OCI-M2 (cell line): ENCODE measurements around the gene DSCAML1.
"Not testable (repeated sequence)": the region's sequence is repeated elsewhere in the genome, so short reads cannot be mapped to it uniquely, and the experiment has no call there.

ENCODE experiments used
- DNase-seq: peaks from one replicate; lab custom pipeline; 2025; ENCODE audit not compliant: unreplicated experiment; lab: John Stamatoyannopoulos, UW

The DSCAML1 gene

GRCh38 chr11:117820071-117820470 is 23.1 kb upstream of the DSCAML1 start:
- no peak for DNase-seq

- no peak for DNase-seq
These were observed 22.4 kb upstream of the DSCAML1 start for GRCh38 chr11:117819096-117820040.

GRCh38 chr11:117818041-117818873 is 21.2 kb upstream of the DSCAML1 start:
- no peak for DNase-seq

GRCh38 chr11:117817368-117818040 is 20.5 kb upstream of the DSCAML1 start:
- peak; percentile 6 for DNase-seq

GRCh38 chr11:117816846-117817367 is 19.9 kb upstream of the DSCAML1 start:
- no peak for DNase-seq

GRCh38 chr11:117816151-117816741 is 19.2 kb upstream of the DSCAML1 start:
- no peak for DNase-seq

- no peak for DNase-seq
These were observed 18.3 kb upstream of the DSCAML1 start for GRCh38 chr11:117815262-117815803.

GRCh38 chr11:117814766-117815261 is 17.8 kb upstream of the DSCAML1 start:
- DNase-seq: no peak

GRCh38 chr11:117814204-117814765 is 17.3 kb upstream of the DSCAML1 start:
- DNase-seq: no peak

- DNase-seq: not testable (repeated sequence)
These were observed 13.0 kb upstream of the DSCAML1 start for GRCh38 chr11:117810056-117810451.

GRCh38 chr11:117809236-117810055 is 12.4 kb upstream of the DSCAML1 start:
- no peak for DNase-seq

- DNase-seq: no peak
These were observed 11.8 kb upstream of the DSCAML1 start for GRCh38 chr11:117808784-117809183.

- DNase-seq: no peak
These were observed 10.7 kb upstream of the DSCAML1 start for GRCh38 chr11:117807482-117808327.

- no peak for DNase-seq
These were observed 9.8 kb upstream of the DSCAML1 start for GRCh38 chr11:117806846-117807245.

- no peak for DNase-seq
These were observed 8.0 kb upstream of the DSCAML1 start for GRCh38 chr11:117805045-117805444.

GRCh38 chr11:117803896-117804295 is 6.9 kb upstream of the DSCAML1 start:
- no peak for DNase-seq

GRCh38 chr11:117799634-117800033 is 2.6 kb upstream of the DSCAML1 start:
- no peak for DNase-seq

GRCh38 chr11:117796456-117796871 is 552 bp downstream of the DSCAML1 start:
- no peak for DNase-seq
